ENCODE results near the gene VMO1. TPM values are rescaled to one million over a fixed set of nuclear protein-coding genes. Genes with fewer than 3 reads are reported as not detected.

Gene VMO1
- total RNA-seq, 2 donors from 2014 or later: 3.9 TPM; not detected in 1

- Histone ChIP-seq H3K27me3 (no peaks in the 10 kb centered on the region), H3K4me1 (peaks cover 0 to 44% of the 10 kb centered on the region in 2 donors), H3K27ac (no peak overlapping the region), H3K4me3 (no peak overlapping the region), H3K36me3 (no peaks in the 10 kb centered on the region), H3K9me3 (no peaks in the 10 kb centered on the region)
- TF ChIP-seq CTCF (IDR thresholded peaks at IDR 0.05): no peak
- DNase-seq (ENCODE audit: low spot score): no peak
Observed at GRCh38 chr17:4788159-4788806, 2.1 kb upstream of the VMO1 start.

- no peaks in the 10 kb centered on the region for H3K9me3 ChIP-seq
- no peaks in the 10 kb centered on the region for H3K27me3 ChIP-seq
- H3K4me3 ChIP-seq: peak overlapping the region; percentile 4 to 36
- peaks cover 0 to 44% of the 10 kb centered on the region in 2 donors for H3K4me1 ChIP-seq
- no peak for DNase-seq (ENCODE audit: low spot score)
- H3K27ac ChIP-seq: no peak overlapping the region
- H3K36me3 ChIP-seq: no peaks in the 10 kb centered on the region
- no peak for TF ChIP-seq CTCF (IDR thresholded peaks at IDR 0.05)
Observed at GRCh38 chr17:4786516-4786915, 352 bp upstream of the VMO1 start.

DNA sequence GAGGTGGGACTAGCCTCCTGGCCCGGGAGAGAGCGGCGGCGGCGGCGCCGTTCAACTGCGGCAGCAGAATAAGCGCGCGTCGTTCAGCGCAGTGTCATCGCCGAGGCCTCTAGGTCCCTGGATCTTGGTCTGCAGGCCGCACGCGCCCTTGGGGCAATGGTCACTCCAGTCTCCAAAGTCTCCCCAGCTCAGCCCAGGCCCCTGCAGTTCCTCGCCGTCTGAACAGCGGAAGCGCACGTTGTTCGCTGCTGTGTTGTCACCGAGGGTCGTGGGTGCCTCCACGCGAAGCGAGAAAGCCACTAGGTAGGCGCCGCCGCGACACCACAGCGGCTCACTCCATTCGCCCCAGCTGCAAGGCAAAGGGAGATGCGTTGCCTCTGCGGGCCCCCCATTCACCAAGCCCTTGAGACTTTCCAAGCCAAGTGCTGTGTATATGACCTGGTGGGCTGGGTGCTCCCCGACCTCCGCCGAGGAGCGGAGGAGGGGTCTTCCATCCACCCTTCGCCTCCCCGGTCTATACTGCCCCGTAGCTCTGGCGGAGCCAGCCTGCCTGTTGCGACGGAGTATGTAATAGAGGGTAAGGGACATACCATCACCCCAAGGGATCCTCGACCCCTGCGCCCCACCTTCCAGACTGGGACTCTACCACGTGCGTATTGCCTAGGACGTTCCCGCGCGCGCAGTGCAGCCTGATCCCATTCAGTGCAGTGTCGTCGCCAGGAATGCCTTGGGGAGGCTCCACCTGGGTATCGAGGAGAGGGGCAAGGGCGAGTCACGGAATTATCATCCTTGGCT lies 656 bp downstream of the VMO1 start:
- TF ChIP-seq CTCF (IDR thresholded peaks at IDR 0.05): no peak
- no peak for DNase-seq (ENCODE audit: low spot score)
- Histone ChIP-seq H3K4me1 (peaks cover 0 to 40% of the 10 kb centered on the region in 2 donors), H3K9me3 (no peaks in the 10 kb centered on the region), H3K27me3 (no peaks in the 10 kb centered on the region), H3K27ac (no peak overlapping the region), H3K4me3 (peak overlapping the region; percentile 4 to 36), H3K36me3 (no peaks in the 10 kb centered on the region)

DNA sequence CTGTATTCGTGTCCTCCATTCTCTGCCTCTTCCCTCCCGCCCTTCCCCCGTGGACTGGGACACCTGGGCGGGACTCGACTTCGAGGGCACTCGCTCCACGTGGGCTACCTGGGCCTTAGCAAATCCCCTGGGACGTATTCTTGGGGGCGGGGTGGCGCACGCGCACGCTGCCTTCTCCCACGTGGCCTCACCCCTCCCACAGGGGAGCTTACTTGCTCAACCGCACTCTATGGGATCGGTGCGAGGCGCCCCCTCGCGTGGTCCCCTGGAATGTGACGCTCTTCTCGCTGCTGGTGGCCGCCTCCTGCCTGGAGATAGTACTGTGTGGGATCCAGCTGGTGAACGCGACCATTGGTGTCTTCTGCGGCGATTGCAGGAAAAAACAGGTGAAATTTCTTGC lies 3.5 kb downstream of the VMO1 start:
- no peak for TF ChIP-seq CTCF (IDR thresholded peaks at IDR 0.05)
- Histone ChIP-seq H3K27ac (no peak overlapping the region), H3K9me3 (no peaks in the 10 kb centered on the region), H3K4me1 (peaks cover 0 to 27% of the 10 kb centered on the region in 2 donors), H3K36me3 (no peaks in the 10 kb centered on the region), H3K4me3 (no peak overlapping the region), H3K27me3 (no peaks in the 10 kb centered on the region)
- DNase-seq (ENCODE audit: low spot score): no peak

DNA sequence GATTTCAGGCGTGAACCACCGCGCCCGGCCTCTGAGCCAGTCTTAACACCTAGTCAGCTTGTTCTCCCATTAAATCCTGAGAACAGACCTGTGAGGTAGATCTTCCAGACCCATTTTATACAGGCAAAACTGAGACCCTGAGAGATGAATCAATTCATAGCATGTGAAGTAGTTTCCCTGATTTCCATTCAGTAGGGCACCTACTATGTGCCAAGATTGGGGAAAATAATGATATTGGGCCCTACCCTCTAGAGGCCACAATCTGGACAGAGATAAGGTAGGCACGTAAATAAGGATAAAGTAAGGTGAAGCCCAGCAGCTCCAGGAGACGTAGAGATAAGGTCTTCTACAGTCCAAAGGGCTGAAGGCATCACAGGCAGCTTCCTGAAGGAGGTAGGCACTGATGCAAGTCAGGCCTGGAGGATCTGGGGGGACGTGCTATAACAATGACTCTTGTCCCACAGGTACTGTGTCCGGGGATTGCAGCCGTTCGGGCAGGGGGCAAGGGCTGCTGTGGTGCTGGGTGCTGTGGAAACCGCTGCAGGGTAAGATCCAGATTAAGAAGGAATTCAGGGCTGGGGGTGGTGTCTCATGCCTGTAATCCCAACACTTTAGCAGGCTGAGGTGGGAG lies 5.7 kb downstream of the VMO1 start:
- TF ChIP-seq CTCF (IDR thresholded peaks at IDR 0.05): no peak
- no peak overlapping the region for H3K4me3 ChIP-seq
- H3K9me3 ChIP-seq: no peaks in the 10 kb centered on the region
- H3K36me3 ChIP-seq: no peaks in the 10 kb centered on the region
- H3K27ac ChIP-seq: no peak overlapping the region
- no peaks in the 10 kb centered on the region for H3K27me3 ChIP-seq
- peaks cover 0 to 5% of the 10 kb centered on the region in 2 donors for H3K4me1 ChIP-seq
- no peak for DNase-seq (ENCODE audit: low spot score)

Data from right atrium auricular region (tissue), 2 donors.